ENCODE results near the gene BSN. TPM values are rescaled to one million over a fixed set of nuclear protein-coding genes. Genes with fewer than 3 reads are reported as not detected.

BSN gene
- total RNA-seq, 4 donors from 2014 or later: 0.04 to 0.59 (median 0.15) TPM

GRCh38 chr3:49535971-49536874, 18.1 kb upstream of the BSN start:
- WGBS: 75% methylated on average over 4 of the region's 7 CpGs
- Histone ChIP-seq H3K4me3 (no peak overlapping the region), H3K36me3 (peaks cover 27% of the 10 kb centered on the region), H3K27ac (no peak overlapping the region), H3K27me3 (no peaks in the 10 kb centered on the region), H3K4me1 (peaks cover 13% of the 10 kb centered on the region), H3K9me3 (no peaks in the 10 kb centered on the region)
- TF ChIP-seq CTCF (IDR thresholded peaks at IDR 0.05) (no peak), POLR2AphosphoS5 (IDR thresholded peaks at IDR 0.05) (no peak), EP300 (IDR thresholded peaks at IDR 0.05) (no peak), POLR2A (IDR thresholded peaks at IDR 0.05) (no peak)
- DNase-seq (ENCODE audit: low spot score in 2 of 2): no peak

GRCh38 chr3:49536875-49537533, 17.3 kb upstream of the BSN start:
- Histone ChIP-seq H3K27me3 (no peaks in the 10 kb centered on the region), H3K36me3 (peaks cover 20% of the 10 kb centered on the region), H3K4me1 (peaks cover 13% of the 10 kb centered on the region), H3K4me3 (no peak overlapping the region), H3K9me3 (no peaks in the 10 kb centered on the region), H3K27ac (no peak overlapping the region)
- WGBS: 87% methylated on average over 16 of the region's 16 CpGs
- no peak for TF ChIP-seq POLR2AphosphoS5 (IDR thresholded peaks at IDR 0.05)
- TF ChIP-seq EP300 (IDR thresholded peaks at IDR 0.05): no peak
- TF ChIP-seq CTCF (IDR thresholded peaks at IDR 0.05): no peak
- TF ChIP-seq POLR2A (IDR thresholded peaks at IDR 0.05): no peak
- DNase-seq (ENCODE audit: low spot score in 2 of 2): no peak

- under 1% methylated on average over 44 of the region's 63 CpGs for WGBS
- TF ChIP-seq POLR2AphosphoS5 (IDR thresholded peaks at IDR 0.05): no peak
- TF ChIP-seq CTCF (IDR thresholded peaks at IDR 0.05): peak; percentile 83 to 91
- Histone ChIP-seq H3K27me3 (no peaks in the 10 kb centered on the region), H3K4me3 (peak overlapping the region; percentile 64), H3K9me3 (no peaks in the 10 kb centered on the region), H3K36me3 (no peaks in the 10 kb centered on the region), H3K27ac (peak overlapping the region; percentile 46), H3K4me1 (peaks cover 8% of the 10 kb centered on the region)
- DNase-seq (ENCODE audit: low spot score in 2 of 2): peak; percentile 95 to 97
Observed at GRCh38 chr3:49539659-49540560, 14.4 kb upstream of the BSN start.

GRCh38 chr3:49552087-49552486, 2.2 kb upstream of the BSN start:
- no peak for DNase-seq (ENCODE audit: low spot score in 2 of 2)
- Histone ChIP-seq H3K9me3 (no peaks in the 10 kb centered on the region), H3K27me3 (no peaks in the 10 kb centered on the region), H3K36me3 (no peaks in the 10 kb centered on the region), H3K4me1 (peaks cover 17% of the 10 kb centered on the region), H3K4me3 (no peak overlapping the region), H3K27ac (no peak overlapping the region)
- TF ChIP-seq POLR2AphosphoS5 (IDR thresholded peaks at IDR 0.05) (no peak), CTCF (IDR thresholded peaks at IDR 0.05) (no peak), POLR2A (IDR thresholded peaks at IDR 0.05) (no peak), EP300 (IDR thresholded peaks at IDR 0.05) (no peak)

Data from suprapubic skin (tissue), 4 donors.